C4-2B (cell line): Measurements from ENCODE around the gene FAAH.
A peak's percentile ranks its signal among the peaks of the same experiment; 100 is the strongest.

ENCODE experiments used
- H3K27ac ChIP-seq: fragments of 450-650 bp; 2 replicates; pipeline ENCODE4 v1.5.1; 2017
- ZFX ChIP-seq: fragments of 450-650 bp; IDR thresholded peaks from 2 replicates; pipeline ENCODE4 v1.6.1; 2017
- TF ChIP-seq, protein P1 (sequence below): fragments of 450-650 bp; conservative IDR thresholded peaks from 2 replicates; pipeline ENCODE4 v1.5.1; 2017; ENCODE audit warnings: mild to moderate bottlenecking

Gene FAAH

DNA sequence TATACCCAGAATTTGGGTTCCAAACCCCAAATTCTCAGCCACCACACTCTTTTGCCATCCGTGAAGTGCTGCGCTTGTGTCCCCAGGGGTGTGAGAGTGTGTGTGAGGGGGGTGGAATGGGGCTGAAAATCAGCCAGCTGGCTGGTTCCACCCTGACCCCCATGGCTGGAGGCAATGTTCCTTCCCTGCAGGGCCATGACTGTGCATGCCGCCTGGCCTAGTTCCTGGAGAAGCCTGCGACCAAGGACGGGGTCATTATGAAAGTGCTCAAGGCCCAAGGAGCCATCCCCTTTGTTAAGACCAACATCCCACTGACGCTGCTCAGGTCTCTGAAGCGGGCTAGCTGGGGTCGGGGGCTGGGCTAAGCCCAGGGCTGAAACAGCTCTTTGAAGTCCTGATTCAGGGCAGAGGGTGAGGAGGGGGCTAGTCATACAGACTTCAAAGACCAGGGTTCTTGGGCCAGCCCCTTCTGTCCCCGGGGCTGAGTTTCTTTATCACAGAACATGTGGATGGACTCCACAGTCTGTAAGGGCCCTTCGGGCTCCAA, 38.7 kb downstream of the FAAH start:
- TF ChIP-seq, protein P1, sequence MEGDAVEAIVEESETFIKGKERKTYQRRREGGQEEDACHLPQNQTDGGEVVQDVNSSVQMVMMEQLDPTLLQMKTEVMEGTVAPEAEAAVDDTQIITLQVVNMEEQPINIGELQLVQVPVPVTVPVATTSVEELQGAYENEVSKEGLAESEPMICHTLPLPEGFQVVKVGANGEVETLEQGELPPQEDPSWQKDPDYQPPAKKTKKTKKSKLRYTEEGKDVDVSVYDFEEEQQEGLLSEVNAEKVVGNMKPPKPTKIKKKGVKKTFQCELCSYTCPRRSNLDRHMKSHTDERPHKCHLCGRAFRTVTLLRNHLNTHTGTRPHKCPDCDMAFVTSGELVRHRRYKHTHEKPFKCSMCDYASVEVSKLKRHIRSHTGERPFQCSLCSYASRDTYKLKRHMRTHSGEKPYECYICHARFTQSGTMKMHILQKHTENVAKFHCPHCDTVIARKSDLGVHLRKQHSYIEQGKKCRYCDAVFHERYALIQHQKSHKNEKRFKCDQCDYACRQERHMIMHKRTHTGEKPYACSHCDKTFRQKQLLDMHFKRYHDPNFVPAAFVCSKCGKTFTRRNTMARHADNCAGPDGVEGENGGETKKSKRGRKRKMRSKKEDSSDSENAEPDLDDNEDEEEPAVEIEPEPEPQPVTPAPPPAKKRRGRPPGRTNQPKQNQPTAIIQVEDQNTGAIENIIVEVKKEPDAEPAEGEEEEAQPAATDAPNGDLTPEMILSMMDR: no peak
- TF ChIP-seq ZFX: no peak
- no peak overlapping the region for H3K27ac ChIP-seq

DNA sequence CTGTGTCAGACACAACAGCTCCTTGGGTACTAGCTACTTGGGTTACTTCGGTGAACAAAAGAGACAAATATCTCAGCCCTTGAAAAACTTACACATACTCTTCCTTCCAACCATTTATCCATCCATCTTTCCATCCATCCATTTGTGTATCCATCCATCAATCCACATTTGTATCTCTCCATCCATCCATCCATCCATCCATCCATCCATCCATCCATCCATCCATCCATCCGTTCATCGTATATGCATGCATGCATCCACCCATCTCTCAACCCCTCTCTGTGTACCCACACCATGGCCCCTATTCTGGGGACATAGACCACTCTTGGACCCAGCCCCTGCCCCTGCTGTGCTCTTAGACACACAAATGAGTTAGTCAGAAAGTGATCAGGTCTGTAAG, 40.2 kb downstream of the FAAH start:
- no peak overlapping the region for H3K27ac ChIP-seq
- TF ChIP-seq ZFX: no peak
- TF ChIP-seq, protein P1: no peak

DNA sequence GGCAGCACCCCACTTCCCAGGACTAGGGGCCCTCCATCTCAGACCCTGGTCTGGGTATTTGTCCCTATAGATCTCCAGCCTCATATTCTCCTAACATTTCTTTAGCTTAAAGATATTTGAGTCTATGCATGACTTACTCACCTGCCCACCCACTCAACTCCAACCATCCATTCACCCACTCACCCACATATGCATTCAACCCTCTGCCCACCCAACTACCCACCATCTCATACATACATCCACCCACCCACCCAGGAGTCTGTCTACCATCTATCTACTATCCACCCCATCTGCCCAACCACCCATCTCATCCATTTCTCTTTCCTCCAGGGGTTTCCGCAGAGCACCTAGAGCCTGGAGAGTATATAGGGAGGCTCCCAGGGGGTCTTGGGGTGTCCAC, 42.7 kb downstream of the FAAH start:
- no peak for TF ChIP-seq ZFX
- TF ChIP-seq, protein P1: no peak
- no peak overlapping the region for H3K27ac ChIP-seq

DNA sequence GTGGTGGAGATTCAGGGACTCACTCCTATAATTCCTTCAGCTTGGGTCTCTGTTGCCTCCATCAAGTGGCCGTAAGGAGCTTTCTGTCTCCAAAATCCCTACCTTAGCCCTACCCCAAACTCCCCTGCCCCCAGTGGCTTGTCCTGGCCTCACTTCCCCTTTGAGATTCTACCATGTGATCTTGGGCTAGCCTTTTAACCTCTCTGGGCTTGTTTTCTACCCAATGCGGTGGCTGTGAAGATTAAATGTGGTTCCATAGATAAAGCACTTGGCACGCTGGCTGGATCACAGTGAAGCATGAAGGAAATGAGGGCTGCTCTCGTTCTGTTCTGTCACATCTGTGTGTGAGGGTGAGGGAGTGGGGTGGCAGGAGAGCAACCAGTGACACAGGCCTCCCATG, 43.6 kb downstream of the FAAH start:
- no peak overlapping the region for H3K27ac ChIP-seq
- TF ChIP-seq, protein P1: no peak
- no peak for TF ChIP-seq ZFX

DNA sequence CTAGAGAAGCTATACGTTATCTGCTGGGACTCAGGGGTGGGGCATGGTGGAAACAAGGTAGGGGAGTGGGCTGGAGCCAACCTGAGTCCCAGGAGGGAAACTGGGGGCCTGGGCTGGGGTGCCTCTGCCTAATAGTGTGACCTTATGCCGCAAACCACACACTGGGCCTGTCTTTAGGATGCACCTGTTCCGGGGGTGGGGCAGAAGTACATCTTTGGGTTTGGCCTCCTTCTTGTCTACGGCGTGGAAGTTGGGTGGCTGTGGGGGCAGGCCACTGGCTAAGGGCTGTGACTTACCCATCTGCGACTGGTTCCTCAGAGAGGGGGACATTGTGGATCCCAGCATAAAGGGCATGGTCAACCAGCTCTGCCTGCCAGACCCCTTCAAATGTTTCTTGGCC, 44.2 kb downstream of the FAAH start:
- TF ChIP-seq, protein P1: no peak
- no peak for TF ChIP-seq ZFX

DNA sequence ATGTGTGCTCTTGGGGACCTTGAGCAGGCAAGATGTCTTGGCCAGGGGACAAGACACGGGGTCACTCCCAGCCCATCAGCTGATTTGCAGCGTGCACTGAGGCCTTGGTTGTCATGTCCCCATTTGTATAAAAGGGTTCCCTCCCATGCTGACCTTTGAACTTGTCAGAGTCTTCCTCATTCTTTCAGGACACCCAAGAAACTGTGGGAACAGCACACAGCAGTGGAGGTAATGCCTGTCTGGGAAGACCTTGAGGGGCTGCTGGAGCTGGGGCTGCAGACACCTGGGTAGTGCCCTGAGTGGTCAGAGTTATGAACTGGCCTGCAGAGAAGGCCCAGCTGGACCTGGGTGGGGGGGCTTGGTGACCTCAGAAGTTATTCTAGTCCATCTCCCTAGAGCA, 46.4 kb downstream of the FAAH start:
- no peak for TF ChIP-seq ZFX
- TF ChIP-seq, protein P1: no peak
- no peak overlapping the region for H3K27ac ChIP-seq

More for the DNA sequence above, 44.2 kb downstream of the FAAH start:
- no peak overlapping the region for H3K27ac ChIP-seq

DNA sequence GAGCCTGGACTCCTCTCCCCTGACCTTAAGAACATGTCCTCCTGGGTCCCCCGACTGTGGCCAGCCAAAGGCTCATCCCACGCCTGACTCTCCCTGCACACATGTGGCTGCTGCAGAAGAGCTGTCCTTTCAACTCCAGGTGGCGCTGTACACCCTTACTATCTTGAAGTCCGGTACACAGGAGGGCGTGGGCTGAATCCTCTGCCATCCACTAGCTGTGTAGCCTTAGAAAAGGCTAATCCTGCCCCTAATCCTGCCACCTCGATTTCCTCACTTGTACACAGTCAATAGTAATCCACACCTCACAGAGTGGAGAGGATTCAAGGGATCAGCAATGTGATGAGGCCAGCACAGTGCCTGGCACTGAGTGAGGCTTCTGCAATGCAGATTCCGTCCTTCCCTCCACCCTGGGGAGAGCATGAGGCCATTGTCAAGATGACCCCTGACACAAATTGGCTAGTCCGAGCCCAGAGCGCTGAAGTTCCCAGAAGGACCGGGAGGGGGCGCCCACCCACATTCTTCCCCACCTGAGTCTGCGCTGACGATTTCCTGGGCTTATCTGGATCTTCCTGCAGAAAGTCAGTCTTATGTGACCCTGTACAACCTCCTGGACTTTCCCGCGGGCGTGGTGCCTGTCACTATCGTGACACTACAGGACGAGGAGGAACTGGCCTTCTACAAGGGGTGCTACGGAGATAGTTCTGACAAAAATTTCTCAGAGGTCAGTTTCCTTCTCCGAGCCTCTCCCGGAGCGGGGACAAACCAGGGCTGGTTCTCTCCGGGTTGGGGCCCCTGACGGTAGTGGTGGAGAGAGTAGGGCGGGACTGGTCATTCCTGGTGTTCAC, 48.4 kb downstream of the FAAH start:
- TF ChIP-seq ZFX: no peak
- TF ChIP-seq, protein P1: peak; percentile 99
- no peak overlapping the region for H3K27ac ChIP-seq
